IMR-90 (cell line): ENCODE data around the gene SDHA. TPM values are rescaled to one million over a fixed set of nuclear protein-coding genes. Genes with fewer than 3 reads are reported as not detected.
A peak's percentile ranks its signal among the peaks of the same experiment; 100 is the strongest.

ENCODE experiments used
- ATAC-seq: fragments of 200-7000 bp; cut with Tn5 transposase; 2 replicates; pipeline ENCODE4 v1.9.1; 2020; ENCODE audit warnings: low read depth, mild to moderate bottlenecking, moderate library complexity
- BruUV-seq: library from RNA; stranded (reverse); fragments of 400-500 nt; replicated peaks from 2 replicates; lab custom pipeline; 2021; lab: Mats Ljungman, UMichigan
- CTCF ChIA-PET: fragments of 300-600 bp; formaldehyde crosslinking; extraction: SDS; loops from one replicate; lab custom pipeline; 2021; ENCODE audit warnings: antibody characterized with exemption; lab: Yijun Ruan, JAX
- POLR2A ChIA-PET: fragments of 300-600 bp; sonication (Branson Sonifier 250); formaldehyde crosslinking; loops from one replicate; lab custom pipeline; 2022; ENCODE audit warnings: antibody characterized with exemption; ENCODE audit not compliant: unreplicated experiment; lab: Charles Lee
- DNase-seq: peaks from one replicate; pipeline ENCODE4 v3.0.0; 2013
- H2AFZ ChIP-seq: replicated peaks from 2 replicates; pipeline ENCODE3; 2013; ENCODE audit warnings: low read length, mild to moderate bottlenecking; ENCODE audit not compliant: poor library complexity
- H2AK5ac ChIP-seq: 2 replicates; pipeline ENCODE4 v1.6.1; 2013; ENCODE audit warnings: low read depth, low read length, inconsistent platforms
- H2AK9ac ChIP-seq: replicated peaks from 2 replicates; pipeline ENCODE3; 2013; ENCODE audit warnings: mild to moderate bottlenecking, low read depth, low read length, moderate library complexity; ENCODE audit not compliant: poor library complexity
- H2BK120ac ChIP-seq: 2 replicates; pipeline ENCODE4 v1.6.1; 2013; ENCODE audit warnings: low read depth, low read length, inconsistent platforms
- H2BK15ac ChIP-seq: 3 replicates; pipeline ENCODE4 v1.6.1; 2013; ENCODE audit warnings: low read depth, low read length, inconsistent platforms
- H2BK20ac ChIP-seq: 2 replicates; pipeline ENCODE4 v1.6.1; 2013; ENCODE audit warnings: low read depth, mild to moderate bottlenecking, inconsistent platforms, low read length, moderate library complexity
- H2BK5ac ChIP-seq: 2 replicates; pipeline ENCODE4 v1.6.1; 2013; ENCODE audit warnings: mild to moderate bottlenecking, low read depth, low read length, inconsistent platforms; ENCODE audit not compliant: poor library complexity, severe bottlenecking
- H3K14ac ChIP-seq: replicated peaks from 2 replicates; pipeline ENCODE4 v1.6.1; 2013; ENCODE audit warnings: low read depth, low read length, inconsistent platforms
- H3K18ac ChIP-seq: 2 replicates; pipeline ENCODE4 v1.6.1; 2013; ENCODE audit warnings: low read depth, low read length, control low read depth
- H3K23ac ChIP-seq: 2 replicates; pipeline ENCODE4 v1.6.1; 2013; ENCODE audit warnings: low read depth, low read length, inconsistent platforms
- H3K27ac ChIP-seq: 2 replicates; pipeline ENCODE4 v1.5.1; 2013; ENCODE audit warnings: mild to moderate bottlenecking, control low read depth, low read length; ENCODE audit not compliant: insufficient read depth
- H3K27me3 ChIP-seq: 2 replicates; pipeline ENCODE4 v1.6.1; 2013; ENCODE audit warnings: low read length; ENCODE audit not compliant: control insufficient read depth, insufficient read depth
- H3K36me3 ChIP-seq: 2 replicates; pipeline ENCODE4 v1.6.1; 2013; ENCODE audit warnings: low read length, mixed read lengths; ENCODE audit not compliant: control insufficient read depth, insufficient read depth
- H3K4ac ChIP-seq: 2 replicates; pipeline ENCODE4 v1.6.1; 2013; ENCODE audit warnings: low read depth, low read length, inconsistent platforms
- H3K4me1 ChIP-seq: 2 replicates; pipeline ENCODE4 v1.6.1; 2013; ENCODE audit warnings: low read length, mixed read lengths; ENCODE audit not compliant: control insufficient read depth, insufficient read depth
- H3K4me2 ChIP-seq: 2 replicates; pipeline ENCODE4 v1.6.1; 2013; ENCODE audit warnings: low read depth, mild to moderate bottlenecking, control low read depth, low read length, moderate library complexity
- H3K4me3 ChIP-seq: 2 replicates; pipeline ENCODE4 v1.5.1; 2013; ENCODE audit warnings: low read depth, mild to moderate bottlenecking, control low read depth, low read length, moderate library complexity; ENCODE audit not compliant: insufficient read depth
- H3K56ac ChIP-seq: 2 replicates; pipeline ENCODE4 v1.6.1; 2013; ENCODE audit warnings: low read length, inconsistent platforms; ENCODE audit not compliant: insufficient read depth; ENCODE audit errors: extremely low read depth
- H3K79me1 ChIP-seq, 2 experiments: 2 replicates each; pipeline ENCODE4 v1.6.1; 2013; ENCODE audit warnings: low read length in 2 of 2, inconsistent platforms in 1 of 2, low read depth in 1 of 2
- H3K9ac ChIP-seq: 2 replicates; pipeline ENCODE4 v1.6.1; 2013; ENCODE audit warnings: low read depth, low read length, control low read depth
- H3K9me1 ChIP-seq: 2 replicates; pipeline ENCODE4 v1.6.1; 2013; ENCODE audit warnings: low read length, inconsistent platforms; ENCODE audit not compliant: insufficient read depth
- H3K9me3 ChIP-seq: 2 replicates; pipeline ENCODE4 v1.6.1; 2013; ENCODE audit warnings: low read length; ENCODE audit not compliant: control insufficient read depth, insufficient read depth
- H4K20me1 ChIP-seq: 2 replicates; pipeline ENCODE4 v1.6.1; 2013; ENCODE audit warnings: low read length, inconsistent platforms; ENCODE audit not compliant: insufficient read depth
- H4K5ac ChIP-seq: 2 replicates; pipeline ENCODE4 v1.6.1; 2013; ENCODE audit warnings: mild to moderate bottlenecking, low read depth, low read length, control low read depth
- H4K8ac ChIP-seq, 2 experiments: 2 replicates each; pipeline ENCODE4 v1.6.1; 2013; ENCODE audit warnings: low read depth in 2 of 2, low read length in 2 of 2, control low read depth in 1 of 2, inconsistent platforms in 1 of 2
- H4K91ac ChIP-seq: 2 replicates; pipeline ENCODE4 v1.6.1; 2013; ENCODE audit warnings: low read depth, low read length, inconsistent platforms; ENCODE audit not compliant: insufficient read depth
- BHLHE40 ChIP-seq: fragments of 150-350 bp; IDR thresholded peaks from 2 replicates; pipeline ENCODE4 v1.6.1; 2016; ENCODE audit warnings: mild to moderate bottlenecking, low read depth, low read length
- CEBPB ChIP-seq: IDR thresholded peaks from 2 replicates; pipeline ENCODE4 v1.6.1; 2012; ENCODE audit warnings: low read depth, low read length, improper control_type of control experiment
- CHD1 ChIP-seq: IDR thresholded peaks from 2 replicates; pipeline ENCODE4 v1.6.1; 2012; ENCODE audit warnings: low read depth, low read length, improper control_type of control experiment
- ELK1 ChIP-seq: fragments of 150-350 bp; IDR thresholded peaks from 2 replicates; pipeline ENCODE4 v1.6.1; 2016; ENCODE audit warnings: low read depth, mild to moderate bottlenecking, low read length, moderate library complexity, borderline replicate concordance
- FOS ChIP-seq: fragments of 150-350 bp; IDR thresholded peaks from 2 replicates; pipeline ENCODE4 v1.6.1; 2016; ENCODE audit warnings: low read depth, low read length
- MAFK ChIP-seq: IDR thresholded peaks from 2 replicates; pipeline ENCODE4 v1.6.1; 2012; ENCODE audit warnings: low read depth, low read length, improper control_type of control experiment
- MAZ ChIP-seq: IDR thresholded peaks from 2 replicates; pipeline ENCODE4 v1.6.1; 2012; ENCODE audit warnings: low read depth, mild to moderate bottlenecking, low read length, improper control_type of control experiment, moderate library complexity, borderline replicate concordance
- MXI1 ChIP-seq: IDR thresholded peaks from 2 replicates; pipeline ENCODE4 v1.6.1; 2012; ENCODE audit warnings: low read depth, mild to moderate bottlenecking, low read length, moderate library complexity, borderline replicate concordance
- NFE2L2 ChIP-seq: fragments of 150-350 bp; IDR thresholded peaks from 2 replicates; pipeline ENCODE4 v1.6.1; 2016; ENCODE audit warnings: low read depth, mild to moderate bottlenecking, low read length
- POLR2A ChIP-seq: IDR thresholded peaks from 2 replicates; pipeline ENCODE4 v1.6.1; 2012; ENCODE audit warnings: mild to moderate bottlenecking, low read depth, low read length
- RAD21 ChIP-seq: IDR thresholded peaks from 2 replicates; pipeline ENCODE4 v1.6.1; 2012; ENCODE audit warnings: low read length, improper control_type of control experiment
- RCOR1 ChIP-seq: IDR thresholded peaks from 2 replicates; pipeline ENCODE4 v1.6.1; 2012; ENCODE audit warnings: mild to moderate bottlenecking, low read length, improper control_type of control experiment; ENCODE audit not compliant: insufficient replicate concordance
- RFX5 ChIP-seq: IDR thresholded peaks from 2 replicates; pipeline ENCODE4 v1.8.0; 2012; ENCODE audit warnings: low read depth, mild to moderate bottlenecking, low read length, moderate library complexity
- SMC3 ChIP-seq: fragments of 150-350 bp; IDR thresholded peaks from 2 replicates; pipeline ENCODE4 v1.6.1; 2016; ENCODE audit warnings: low read depth, mild to moderate bottlenecking, antibody characterized with exemption, low read length, moderate library complexity
- USF2 ChIP-seq: fragments of 150-350 bp; IDR thresholded peaks from 2 replicates; pipeline ENCODE4 v1.6.1; 2017; ENCODE audit warnings: mild to moderate bottlenecking, antibody characterized with exemption, low read length, low read depth
- WGBS, 2 experiments: methylation state at CpG; one replicate each; pipeline versions ENCODE4 v1.1.5 to v1.1.7; 2013; ENCODE audit warnings: missing lambda C conversion rate in 2 of 2; ENCODE audit not compliant: insufficient read length in 1 of 2; ENCODE audit errors: extremely low coverage in 2 of 2; 5-methylcytosine and 5-hydroxymethylcytosine counted together
- dilution Hi-C: fragments of 300-500 bp; cut with HindIII; formaldehyde crosslinking; loops from one replicate; pipeline ENCODE4 v1.14.3; 2018; ENCODE audit warnings: low sequenced_read_pairs; ENCODE audit not compliant: unreplicated experiment
- in situ Hi-C: fragments of 300-500 bp; cut with MboI; formaldehyde crosslinking; loops from 3 replicates; pipeline ENCODE4 v1.14.3; 2019; ENCODE audit warnings: low sequenced_read_pairs, inconsistent platforms, mixed read lengths
- intact Hi-C: fragments of 100-400 bp; cut with micrococcal nuclease; formaldehyde crosslinking; loops from 2 replicates; pipeline ENCODE4 v1.10.0; 2022
- polyA plus RNA-seq, 3 experiments: library from polyadenylated mRNA; depleted of rRNA; stranded (reverse); fragments of >200 nt; gene quantifications; 2 replicates each; pipeline ENCODE4 v1.2.3, GENCODE V29; 2012; ENCODE audit warnings: low replicate concordance in 1 of 3
- total RNA-seq: library from RNA; depleted of rRNA; stranded (reverse); fragments of >200 nt; gene quantifications from 2 replicates; pipeline ENCODE4 v1.2.3, GENCODE V29; 2012

SDHA gene
- total and polyA plus RNA-seq, 2 of the 4 experiments (the other 2 are of a cell fraction) = 105 to 121 TPM

DNA sequence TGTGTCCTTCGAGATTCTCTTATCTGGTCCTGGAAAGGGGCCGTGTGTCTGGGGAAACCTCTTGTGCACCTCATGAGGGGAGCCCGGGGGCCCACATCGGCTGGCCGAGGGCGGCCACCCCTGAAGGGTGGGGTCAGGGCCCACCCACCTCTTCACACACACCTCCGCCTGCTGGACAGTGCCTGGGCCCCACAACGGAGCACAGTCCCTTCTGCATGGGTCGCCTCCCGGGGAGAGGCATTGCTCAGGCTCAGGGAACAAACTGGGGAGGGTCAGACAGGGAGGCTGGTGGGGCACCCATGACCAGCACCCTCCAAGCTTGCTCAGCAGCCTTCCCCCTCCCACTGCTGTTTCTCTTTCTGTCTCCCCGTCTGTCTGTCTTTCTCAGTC lies 28.1 kb upstream of the SDHA start (continued):
- no peak for TF ChIP-seq CHD1
- TF ChIP-seq BHLHE40 = no peak
- no peak for TF ChIP-seq FOS
- no peak for TF ChIP-seq RCOR1

- H3K14ac ChIP-seq = no peak overlapping the region; the same call in 1 of the 2 replicates
- no peak overlapping the region for H3K4me3 ChIP-seq
- no peak overlapping the region for H3K23ac ChIP-seq
- no peak overlapping the region for H3K56ac ChIP-seq
- no peak overlapping the region for H3K18ac ChIP-seq
- peaks cover 2% of the 10 kb centered on the region; the same call in 1 of the 2 replicates for H4K20me1 ChIP-seq
- no peak overlapping the region for H2BK20ac ChIP-seq
- no peak overlapping the region for H2BK120ac ChIP-seq
- peaks cover 12% of the 10 kb centered on the region; the same call in 1 of the 2 replicates for H3K27me3 ChIP-seq
- no peaks in the 10 kb centered on the region for H3K9me3 ChIP-seq
- H3K79me1 ChIP-seq = no peaks in the 10 kb centered on the region
- H3K36me3 ChIP-seq = no peaks in the 10 kb centered on the region
- no peaks in the 10 kb centered on the region for H3K4me1 ChIP-seq
- DNase-seq = no peak
- H3K4ac ChIP-seq = no peak overlapping the region
- no peak overlapping the region for H2BK5ac ChIP-seq
- peak overlapping the region; percentile 59 for H2AK5ac ChIP-seq
- peaks cover 3% of the 10 kb centered on the region; the same call in 1 of the 2 replicates for H3K9me1 ChIP-seq
- in situ Hi-C loops (no loop called here), dilution Hi-C loops (no loop called here), intact Hi-C loops (no loop called here)
- no TSS peak for BruUV-seq
- H4K91ac ChIP-seq = no peak overlapping the region
- no CpG with 5 or more reads among the region's 16 CpGs for WGBS, 2 experiments
- ATAC-seq = no peak
- H3K27ac ChIP-seq = no peak overlapping the region
- no peak overlapping the region for H2BK15ac ChIP-seq
- no peak overlapping the region for H4K8ac ChIP-seq
- H3K4me2 ChIP-seq = no peak overlapping the region
- ChIA-PET CTCF (no interaction called here), POLR2A (no interaction called here)
- no peak overlapping the region for H3K9ac ChIP-seq
- peak overlapping the region; percentile 50 for H2AK9ac ChIP-seq
- no peak overlapping the region for H4K5ac ChIP-seq
- H2AFZ ChIP-seq = no peak overlapping the region
- TF ChIP-seq RAD21 (no peak), CEBPB (no peak), BHLHE40 (no peak), ELK1 (no peak), FOS (no peak), CHD1 (no peak), SMC3 (no peak), MAZ (no peak), NFE2L2 (no peak), RFX5 (no peak), POLR2A (no peak), MXI1 (no peak), RCOR1 (no peak), USF2 (no peak), MAFK (no peak)
Observed at GRCh38 chr5:190366-191035, 27.6 kb upstream of the SDHA start.
